Jurkat, Clone E6-1 (cell line): ENCODE results near the gene RAB11FIP5.
A peak's percentile ranks its signal among the peaks of the same experiment; 100 is the strongest.

Source experiments
- DNase-seq: peaks from one replicate; pipeline ENCODE4 v3.0.0-alpha.2; 2011; ENCODE audit warnings: low read depth, low spot score
- H3K4me3 ChIP-seq: 2 replicates; pipeline ENCODE4 v1.5.1; 2011; ENCODE audit warnings: mild to moderate bottlenecking, low read length, control low read depth, moderate library complexity

The RAB11FIP5 gene

DNA sequence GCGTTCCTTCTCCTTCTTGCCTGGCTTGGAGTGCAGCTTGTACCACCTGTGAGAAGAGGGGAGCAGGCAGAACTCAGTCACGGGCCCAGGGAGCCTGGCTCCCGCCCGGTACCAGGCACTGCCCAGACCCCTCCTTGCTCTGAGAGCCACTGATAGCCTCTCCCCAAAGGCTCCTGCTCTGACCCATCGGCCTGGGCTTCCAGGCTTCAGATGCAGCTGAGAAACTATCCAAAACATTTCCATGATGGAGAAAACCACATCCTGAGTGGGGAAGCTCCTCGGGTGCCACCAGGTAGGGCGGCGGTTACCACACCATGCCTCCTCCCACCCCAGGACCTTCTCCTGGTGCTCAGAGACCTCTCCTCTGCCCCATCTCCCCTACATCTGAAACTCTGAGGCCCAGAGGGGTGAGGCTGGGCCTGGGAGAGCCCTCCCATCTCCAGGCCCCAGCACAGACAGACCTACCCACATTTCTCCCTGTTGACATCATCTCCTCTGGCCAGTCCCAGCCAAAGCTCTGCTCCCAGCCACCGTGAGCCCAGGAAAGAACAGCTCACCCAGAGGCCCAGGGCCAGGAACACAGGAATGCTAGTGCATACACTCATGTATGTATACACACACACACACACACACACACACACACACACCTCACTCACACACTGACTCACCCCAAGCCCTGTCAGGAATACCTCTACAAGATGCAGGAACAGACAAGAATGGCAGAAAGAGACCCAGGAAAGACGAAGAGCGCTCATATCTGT lies 23.3 kb downstream of the RAB11FIP5 start:
- no peak overlapping the region for H3K4me3 ChIP-seq
- DNase-seq, result no peak

DNA sequence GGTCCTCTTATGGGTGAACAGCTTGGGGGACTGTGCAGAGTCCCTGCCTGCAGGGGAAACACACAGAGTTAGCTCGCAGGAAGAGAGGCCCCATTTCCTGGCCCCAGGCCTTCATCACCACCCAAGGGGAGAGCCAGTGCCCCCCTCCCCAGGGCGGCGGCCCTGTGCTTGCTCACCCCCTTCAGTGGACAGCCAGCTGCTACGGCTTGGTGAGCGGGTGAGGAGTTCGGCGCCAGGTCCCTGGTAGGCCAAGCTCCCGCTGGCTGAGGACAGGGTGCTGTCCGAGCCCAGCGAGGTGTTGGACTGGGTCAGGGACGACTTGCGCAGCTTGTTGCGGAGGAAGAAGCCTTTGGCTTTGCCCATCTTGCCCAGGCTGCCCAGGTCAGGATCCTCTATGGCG lies 24.0 kb downstream of the RAB11FIP5 start:
- no peak for DNase-seq
- no peak overlapping the region for H3K4me3 ChIP-seq

DNA sequence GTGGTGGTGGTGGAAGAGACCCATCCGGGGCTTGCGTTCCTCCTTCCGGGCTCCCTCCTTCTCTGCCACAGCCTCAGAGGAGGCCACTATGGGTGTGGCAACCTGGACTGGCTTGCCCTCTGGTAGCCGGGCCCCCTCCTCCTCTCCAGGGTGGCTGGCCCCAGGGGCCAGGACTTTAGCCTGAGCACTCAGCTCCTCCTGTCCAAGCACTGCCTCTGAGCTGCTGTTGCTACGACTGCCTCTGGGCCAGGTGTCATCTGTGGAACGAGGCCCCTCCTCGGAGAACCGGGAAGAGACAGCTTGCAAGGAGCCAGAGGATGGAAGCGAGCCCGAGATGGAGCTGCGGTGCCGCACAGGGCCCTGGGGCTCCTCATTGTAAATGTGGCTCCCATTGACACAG lies 24.5 kb downstream of the RAB11FIP5 start:
- H3K4me3 ChIP-seq, result no peak overlapping the region
- no peak for DNase-seq

DNA sequence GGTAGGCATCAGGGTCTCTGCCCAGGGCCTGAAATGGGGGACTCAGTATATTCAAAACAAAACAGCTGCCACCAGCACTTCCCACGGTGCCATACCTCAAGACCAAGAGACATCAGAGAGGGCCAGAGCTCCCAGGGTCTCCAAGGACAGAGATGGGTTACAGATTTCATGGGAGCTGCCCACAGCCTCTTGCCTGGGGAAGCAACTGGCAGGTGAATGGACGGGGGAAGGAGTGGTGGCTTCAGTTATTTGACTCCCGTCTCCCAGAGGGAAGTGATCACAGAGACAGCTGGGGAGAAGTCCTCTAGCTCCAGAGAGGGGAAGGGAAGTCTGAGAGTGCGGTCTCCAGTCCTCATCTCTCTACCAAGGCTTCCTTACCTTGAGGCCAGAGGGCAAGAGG lies 25.4 kb downstream of the RAB11FIP5 start:
- H3K4me3 ChIP-seq, result no peak overlapping the region
- DNase-seq, result no peak

DNA sequence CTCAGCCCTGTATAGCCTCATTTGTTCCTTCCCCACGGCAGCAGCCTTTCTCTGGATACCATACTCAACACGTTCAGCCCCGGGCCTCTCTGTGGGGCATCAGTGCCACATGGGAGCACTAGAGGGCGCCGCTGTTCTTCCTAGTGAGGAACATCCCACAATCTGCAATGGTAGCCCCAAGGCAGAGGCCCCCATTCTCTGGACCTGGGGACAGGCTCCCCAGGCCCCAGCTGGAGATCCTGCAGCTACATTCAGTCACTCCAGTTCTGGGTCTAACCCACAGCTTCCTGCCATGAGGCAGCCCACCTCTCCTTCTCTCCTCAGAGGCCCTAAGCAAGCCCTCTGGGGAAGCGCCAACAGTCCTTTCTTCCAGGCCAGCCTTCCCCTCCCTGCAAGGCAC lies 27.1 kb downstream of the RAB11FIP5 start:
- no peak overlapping the region for H3K4me3 ChIP-seq
- peak; percentile 44 for DNase-seq

DNA sequence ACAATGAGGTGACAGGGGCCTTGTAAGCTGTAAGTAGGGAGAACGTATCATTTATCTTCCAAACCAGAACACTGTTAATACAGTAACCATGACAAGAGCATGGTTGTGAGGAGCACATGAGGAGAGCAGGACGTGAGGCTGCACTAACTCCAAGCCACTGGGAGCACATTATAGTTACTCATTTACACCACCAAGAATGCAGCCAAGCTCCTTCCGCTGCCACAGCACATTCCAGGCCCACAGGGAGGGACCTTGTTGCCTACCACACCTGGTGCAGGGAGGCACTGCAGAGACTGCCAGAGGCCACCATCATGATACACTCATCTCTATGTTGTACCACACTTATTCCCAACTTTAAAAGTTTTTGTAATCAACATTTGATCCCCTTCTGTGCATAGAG lies 27.8 kb downstream of the RAB11FIP5 start:
- DNase-seq, result no peak

DNA sequence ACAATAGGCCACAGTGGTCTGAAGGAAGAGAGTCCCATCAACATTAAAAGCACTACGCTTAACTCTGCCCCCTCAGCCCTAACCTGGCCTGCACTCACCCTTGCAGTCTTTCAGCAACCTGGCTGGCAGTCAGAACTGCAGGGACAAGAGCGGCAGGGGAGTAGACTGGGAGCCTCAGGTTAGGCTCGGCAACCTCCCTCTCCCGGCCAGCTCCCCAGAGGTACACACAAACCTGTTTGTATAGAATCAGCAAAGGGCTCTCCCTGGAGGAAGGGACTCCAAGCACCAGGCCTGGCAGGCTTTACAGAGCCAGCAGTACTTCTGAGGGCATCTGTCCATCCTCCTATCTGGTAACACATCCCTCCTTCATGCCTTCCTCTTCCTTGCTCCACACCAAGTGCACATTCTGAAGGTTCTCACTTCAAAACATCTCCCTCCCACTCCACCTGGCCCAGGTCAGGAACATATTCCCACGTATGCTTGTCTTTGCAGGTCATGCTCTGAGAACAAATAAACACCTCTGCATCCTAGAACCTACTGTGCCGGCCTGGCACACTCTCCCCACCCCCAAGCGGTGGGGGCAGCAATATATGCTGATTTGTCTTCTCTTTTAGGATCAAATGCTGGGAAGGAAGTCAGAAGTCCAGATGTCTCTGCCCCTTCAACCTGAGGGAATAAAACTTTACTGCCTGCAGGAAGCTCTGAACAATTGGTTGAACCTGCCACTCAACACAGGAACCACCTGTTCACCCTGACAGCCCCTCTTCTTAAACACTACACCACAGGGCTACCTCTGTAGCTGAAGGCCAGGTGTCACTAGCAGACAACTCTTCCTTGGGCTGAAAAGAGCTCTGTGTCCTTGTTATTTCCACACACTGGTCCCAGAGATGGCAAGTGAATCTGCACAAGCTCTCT lies 28.6 kb downstream of the RAB11FIP5 start:
- DNase-seq, result no peak
- no peak overlapping the region for H3K4me3 ChIP-seq

More for the DNA sequence above, 27.8 kb downstream of the RAB11FIP5 start:
- no peak overlapping the region for H3K4me3 ChIP-seq

DNA sequence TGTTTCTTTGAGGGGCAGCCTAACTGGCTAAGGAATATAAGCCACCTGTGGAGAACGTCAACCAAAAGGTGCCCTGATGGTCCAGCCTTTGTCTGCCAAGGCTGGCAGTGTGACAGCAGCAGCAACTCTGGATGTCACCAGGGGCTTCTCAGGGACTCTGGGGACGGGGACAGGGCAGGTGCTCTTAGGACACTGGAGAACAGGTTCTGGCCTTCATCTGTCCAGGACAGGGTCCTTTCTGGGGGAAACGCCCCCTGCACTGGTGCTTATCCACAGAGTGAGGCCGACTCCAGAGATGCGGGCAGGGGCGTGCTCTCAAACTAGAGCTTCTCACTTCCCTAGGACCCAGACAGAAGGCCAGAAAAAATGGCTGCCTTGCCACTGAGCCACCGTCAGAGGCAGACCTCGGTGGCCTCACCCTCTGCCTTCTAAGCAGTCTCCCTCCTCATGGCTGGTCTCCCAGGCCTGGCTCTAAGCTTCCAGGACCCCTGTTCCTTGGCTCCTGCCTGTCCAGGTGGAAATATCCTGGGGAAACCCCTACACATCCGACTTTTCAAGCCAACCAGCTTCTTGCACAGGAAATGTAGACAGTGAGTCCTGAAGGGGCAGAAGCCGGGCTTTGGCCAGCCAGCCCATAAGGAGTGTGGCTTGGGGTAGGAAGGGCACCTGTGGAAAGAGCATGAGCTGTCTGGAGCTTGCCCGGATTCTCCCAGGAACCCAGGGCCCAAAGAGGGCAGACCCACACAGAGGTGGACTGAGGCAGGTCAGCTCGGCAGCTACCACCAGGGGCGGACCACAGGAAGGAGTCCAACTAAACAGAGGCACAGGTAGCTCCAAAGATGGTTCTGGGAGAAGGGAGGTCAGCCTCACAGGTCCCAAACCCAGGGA lies 30.0 kb downstream of the RAB11FIP5 start:
- no peak for DNase-seq
- no peak overlapping the region for H3K4me3 ChIP-seq

DNA sequence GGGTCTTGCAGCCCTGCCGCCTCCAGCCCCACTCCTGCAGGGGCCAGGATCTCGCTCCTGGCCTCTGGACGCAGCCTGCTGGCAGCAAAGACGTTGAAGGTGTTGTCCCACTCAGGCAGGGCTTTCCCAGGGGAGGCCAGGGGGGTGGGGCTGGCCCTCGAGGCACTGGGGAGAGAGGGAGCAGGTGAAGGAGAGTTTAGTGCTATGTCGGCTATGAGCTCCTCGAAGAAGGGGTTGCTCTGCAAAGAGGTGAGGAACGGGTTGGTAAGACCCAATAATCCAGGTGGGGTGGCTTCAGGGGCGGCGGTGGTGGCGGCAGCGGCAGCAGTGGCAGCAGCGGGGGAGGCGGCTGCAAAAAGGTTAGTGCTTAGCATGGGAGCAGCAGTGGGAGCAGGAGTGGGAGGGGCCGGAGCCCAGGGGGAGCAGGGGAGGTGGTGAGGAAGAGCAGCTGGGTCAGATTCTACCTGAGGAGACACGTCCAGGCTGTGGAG lies 31.5 kb downstream of the RAB11FIP5 start:
- no peak overlapping the region for H3K4me3 ChIP-seq
- DNase-seq, result no peak

DNA sequence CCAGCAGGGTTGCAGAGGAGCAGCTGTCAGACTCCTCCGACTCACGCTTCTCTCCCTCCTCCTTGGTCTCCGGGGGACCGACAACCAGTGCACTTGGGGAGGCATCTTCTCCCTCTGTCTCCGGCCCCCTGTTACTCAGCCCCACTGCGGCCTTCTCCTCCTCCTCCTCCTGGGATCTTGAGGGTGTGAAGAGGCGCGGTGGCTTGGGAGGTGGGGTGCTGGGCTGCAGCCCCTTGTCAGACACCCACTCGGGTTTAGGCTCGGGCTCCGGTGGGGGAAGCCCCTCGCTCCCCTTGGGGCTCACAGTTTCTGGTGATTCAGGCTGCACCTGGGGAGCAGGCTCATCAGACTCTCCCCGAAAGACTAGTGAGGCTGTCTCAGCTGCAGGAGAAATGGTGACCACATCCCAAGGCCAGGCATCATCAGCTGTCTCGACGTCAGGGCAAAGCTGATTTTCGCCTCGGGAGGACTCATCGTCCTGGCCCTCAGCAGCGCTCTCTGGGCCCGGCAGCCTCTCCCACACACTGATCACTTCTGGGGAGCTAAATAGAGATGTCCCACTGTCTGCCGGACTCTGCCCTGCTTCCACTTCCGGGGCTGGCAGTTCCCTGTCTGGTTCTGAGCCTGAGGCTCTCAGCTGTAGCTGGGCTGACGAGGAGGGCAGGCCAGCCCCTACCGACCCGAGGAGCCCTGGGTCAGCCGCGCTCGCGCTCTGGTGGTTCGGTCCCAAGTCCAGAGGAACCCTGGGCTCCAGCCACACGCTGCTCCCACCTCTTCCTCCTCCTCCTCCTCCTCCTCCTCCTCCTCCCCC lies 32.2 kb downstream of the RAB11FIP5 start:
- H3K4me3 ChIP-seq, result no peak overlapping the region
- no peak for DNase-seq

DNA sequence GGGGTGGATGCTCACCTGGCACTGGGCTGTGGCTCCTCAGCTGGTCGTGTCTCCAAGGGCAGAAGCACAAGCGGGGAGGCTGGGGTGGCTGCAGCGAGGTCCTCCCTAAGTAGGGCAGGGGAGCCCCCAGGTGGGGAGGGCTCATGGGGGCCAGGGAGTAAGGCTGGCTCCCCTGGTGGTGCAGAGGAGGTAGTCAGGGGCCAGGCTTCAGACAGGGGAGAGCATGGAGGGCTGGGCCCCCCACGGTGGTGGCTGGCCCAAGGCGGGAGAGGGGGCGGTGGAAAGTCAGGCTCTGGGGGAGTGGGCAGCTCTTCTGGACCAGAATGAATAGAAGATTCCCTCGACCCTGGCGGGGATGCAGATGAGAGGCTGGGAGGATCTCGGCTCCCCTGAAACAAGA lies 33.1 kb downstream of the RAB11FIP5 start:
- no peak for DNase-seq

DNA sequence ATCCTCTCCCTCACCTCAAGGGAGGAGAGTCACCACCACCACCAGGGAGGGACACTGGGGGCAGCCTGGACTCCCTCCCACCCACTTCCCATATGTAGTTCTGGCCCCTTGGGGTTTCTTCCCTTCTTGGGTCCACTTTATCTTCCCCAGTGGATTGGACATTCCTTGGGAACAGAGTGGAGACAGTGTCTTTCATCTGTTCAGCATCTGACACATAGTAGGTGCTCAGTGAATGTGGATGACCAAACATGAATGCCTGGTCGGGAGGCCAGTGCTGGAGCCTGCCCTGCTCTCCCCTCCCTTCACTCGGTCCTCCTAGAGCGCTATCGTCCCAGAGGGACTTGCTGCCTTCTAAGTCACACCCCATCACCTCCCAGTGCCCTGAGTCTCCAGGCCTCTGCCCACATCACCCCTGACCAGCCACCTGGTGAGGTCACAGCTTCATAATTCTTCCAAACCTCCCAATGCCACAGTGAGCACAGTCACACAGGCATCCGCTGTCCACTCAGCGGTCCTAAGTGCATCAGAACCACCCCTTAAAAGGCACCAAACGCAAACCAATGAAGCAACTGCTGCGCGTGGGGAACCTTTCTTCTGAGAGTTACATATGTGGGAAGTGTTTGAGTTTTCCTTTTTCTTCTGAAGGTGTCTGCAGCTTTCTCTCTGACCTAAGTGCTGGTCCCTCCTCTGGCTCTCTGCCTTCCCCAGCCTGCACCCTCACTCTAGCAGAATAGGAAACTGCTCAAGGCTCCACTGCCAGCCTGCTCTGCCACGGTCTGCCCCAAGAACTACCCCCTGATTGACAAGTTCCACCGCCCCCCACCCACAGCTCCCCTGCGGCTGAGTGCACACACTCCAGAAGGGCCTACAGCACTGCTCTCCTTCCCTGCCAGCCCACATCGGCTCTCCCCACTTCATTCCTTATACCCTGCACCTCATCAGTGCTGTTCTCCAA lies 34.0 kb downstream of the RAB11FIP5 start:
- H3K4me3 ChIP-seq, result no peak overlapping the region
- no peak for DNase-seq

More for the DNA sequence above, 33.1 kb downstream of the RAB11FIP5 start:
- H3K4me3 ChIP-seq, result no peak overlapping the region

DNA sequence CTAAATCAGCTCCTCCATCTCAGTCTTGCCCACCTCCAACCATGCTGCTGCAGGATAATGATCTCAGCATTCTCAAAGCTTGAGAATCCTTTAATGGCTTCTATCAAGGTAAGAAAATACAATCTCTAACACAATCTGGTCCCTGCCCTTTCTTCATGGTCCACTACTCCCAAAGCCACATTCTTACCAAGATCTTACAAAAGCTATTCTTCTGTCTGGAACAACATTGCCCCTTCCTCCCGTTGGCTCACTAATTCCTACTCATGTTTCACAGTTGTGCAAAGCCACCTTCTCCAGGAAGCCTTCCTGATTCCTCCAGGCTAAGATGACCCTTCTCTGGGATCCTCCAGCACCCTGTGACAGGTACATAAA lies 35.3 kb downstream of the RAB11FIP5 start:
- no peak for DNase-seq
- H3K4me3 ChIP-seq, result no peak overlapping the region

DNA sequence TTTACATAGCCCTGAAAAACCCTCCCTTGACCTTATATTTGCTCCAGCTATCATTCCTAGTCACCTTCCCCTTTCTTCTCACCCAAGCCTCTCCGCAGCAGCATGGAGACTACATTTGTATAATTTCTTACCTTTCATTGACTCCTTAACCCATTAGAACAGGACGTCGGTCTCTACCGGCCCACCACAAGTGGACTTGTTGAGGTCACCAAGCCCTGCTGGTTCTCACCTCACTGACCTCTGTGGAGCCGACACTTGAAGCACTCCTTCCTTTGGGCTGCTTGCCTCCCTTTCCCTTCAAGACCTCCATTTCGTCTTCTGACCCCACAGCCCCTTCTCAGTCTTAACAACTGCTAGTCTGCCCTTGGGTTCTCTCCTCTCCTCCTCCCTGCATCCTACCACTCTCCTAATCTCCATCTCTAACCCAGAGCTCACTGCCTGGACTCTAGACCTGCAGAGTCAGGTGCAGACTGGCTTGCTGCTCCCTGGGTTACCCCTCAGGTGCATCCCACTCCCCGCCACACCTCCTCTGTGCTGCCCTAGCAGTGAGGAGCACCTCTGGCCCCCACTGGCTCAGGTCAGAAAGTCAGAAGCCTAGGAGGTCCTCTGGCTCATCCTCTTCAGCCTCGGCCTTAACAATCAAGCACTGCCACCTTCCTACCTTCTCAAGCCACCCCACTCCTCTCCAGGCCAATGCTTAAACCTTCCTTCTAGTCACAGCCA lies 35.9 kb downstream of the RAB11FIP5 start:
- H3K4me3 ChIP-seq, result no peak overlapping the region
- no peak for DNase-seq

DNA sequence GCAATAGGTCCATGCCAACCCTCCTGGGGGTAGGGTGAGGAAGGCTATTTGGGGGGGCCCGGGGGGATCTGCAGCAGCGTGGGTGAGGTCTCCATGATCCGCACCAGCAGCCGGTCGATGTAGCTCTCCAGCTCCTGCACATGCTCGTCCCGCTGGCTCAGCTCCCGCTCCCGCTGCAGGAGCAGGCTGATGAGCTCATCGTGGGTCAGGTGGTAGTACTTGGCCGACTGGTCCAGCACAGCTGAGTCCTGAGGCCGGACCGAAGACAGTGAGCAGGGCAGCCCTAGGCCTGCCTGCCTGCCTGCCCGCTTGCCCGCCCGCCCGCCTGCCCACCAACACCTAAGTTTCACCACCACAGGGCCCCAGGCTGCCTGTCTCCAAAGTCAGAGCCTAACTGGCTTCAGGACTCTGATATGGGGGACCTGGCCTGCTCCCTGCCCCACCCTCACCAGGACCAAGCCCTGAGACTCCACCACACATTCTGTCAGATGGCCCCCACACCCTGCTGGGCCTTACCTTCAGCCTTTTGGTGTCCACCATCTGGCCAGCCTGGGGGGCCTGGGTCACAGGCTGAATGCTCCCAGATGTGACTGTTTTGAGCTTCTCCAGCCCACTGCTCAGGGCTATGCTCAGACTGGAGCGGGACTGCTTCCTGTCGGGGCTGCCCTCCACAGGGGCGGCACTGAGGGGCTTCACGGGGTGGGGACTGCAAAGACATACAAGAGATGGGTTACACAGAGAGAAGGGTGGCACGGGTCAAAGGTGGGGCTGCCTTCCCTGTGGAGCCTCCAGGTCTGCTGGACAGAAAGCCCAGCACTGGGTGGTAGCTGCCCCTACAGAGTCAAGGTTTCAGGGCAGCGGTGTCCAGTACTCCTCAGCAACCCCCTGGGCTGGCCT lies 37.0 kb downstream of the RAB11FIP5 start:
- H3K4me3 ChIP-seq, result no peak overlapping the region
- no peak for DNase-seq
